ENCODE results near the gene ABLIM3. TPM values are rescaled to one million over a fixed set of nuclear protein-coding genes. Genes with fewer than 3 reads are reported as not detected.

The ABLIM3 gene
- total and polyA plus RNA-seq, 10 of the 15 experiments (the other 5 are each of a cell fraction or from before 2014, with no cell fraction given), result 0.03 TPM; not detected in 9

DNA sequence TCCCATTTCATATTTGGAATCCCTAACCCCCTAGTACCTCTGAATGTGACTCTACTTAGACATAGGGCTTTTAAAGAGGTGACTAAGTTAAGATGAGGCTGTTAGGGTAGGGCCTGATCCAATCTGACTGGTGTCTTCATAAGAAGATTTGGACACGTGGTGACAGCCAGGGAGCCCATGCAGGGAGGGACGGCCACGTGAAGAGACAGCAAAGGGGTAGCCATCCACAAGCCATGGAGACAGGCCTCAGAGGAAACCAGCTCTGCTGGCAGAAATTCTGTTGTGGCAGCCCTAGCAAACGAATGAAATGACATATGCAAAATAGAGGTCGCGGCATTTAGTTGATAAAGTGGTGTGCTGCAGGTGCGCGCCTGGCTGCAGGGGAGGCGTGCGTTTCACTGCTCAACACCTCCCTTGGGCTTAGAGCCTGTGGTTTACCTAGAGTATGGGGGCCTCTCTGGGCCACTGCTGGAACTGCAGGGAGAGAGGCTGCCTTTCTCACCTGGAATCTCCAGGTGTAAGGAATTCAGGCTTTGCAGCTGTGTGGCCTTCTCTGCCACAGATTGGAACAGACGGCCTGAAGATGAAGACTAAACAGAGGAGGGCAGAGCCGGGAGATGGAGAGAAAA, 123.3 kb downstream of the ABLIM3 start:
- intact Hi-C loops (cut with micrococcal nuclease; ENCODE audit: unreplicated experiment), result loop anchor here (5.0 kb wide), 2 partner anchors 122 to 522 kb away; partner anchors contain the start of gene ABLIM3
- ChIA-PET CTCF (interaction anchor here (0.6 to 1.5 kb wide), 5 partner anchors 19 to 135 kb away, joined by 3 read pairs; no protein-coding TSS in a partner anchor), POLR2A (no interaction called here), RAD21 (ENCODE audit: unreplicated experiment) (no interaction called here), SMC1A (ENCODE audit: uncharacterized antibody, unreplicated experiment) (interaction anchor here (0.7 kb wide), 1 partner anchor 15 kb away, joined by 3 read pairs; no protein-coding TSS in a partner anchor)
- Histone ChIP-seq H3K9me3 (replicated peaks; ENCODE audit: control insufficient read depth, insufficient read depth, low read length) (peaks cover 3% of the 10 kb centered on the region; the same call in 2 of the 3 replicates), H3K4me1 (ENCODE audit: control insufficient read depth, insufficient read depth, low read length) (no peaks in the 10 kb centered on the region), H3K79me2 (ENCODE audit: control insufficient read depth, insufficient read depth, low read length) (no peaks in the 10 kb centered on the region), H3K9ac (ENCODE audit: control insufficient read depth, insufficient read depth, low read length) (no peak overlapping the region), H2AFZ (ENCODE audit: control insufficient read depth, low read depth, low read length) (no peak overlapping the region), H3K4me3 (no peak overlapping the region), H3K36me3 (ENCODE audit: control insufficient read depth in 2 of 2, insufficient read depth in 2 of 2, low read length in 1 of 2) (no peaks in the 10 kb centered on the region), H3K4me2 (ENCODE audit: control insufficient read depth, insufficient read depth) (no peak overlapping the region), H3K27me3 (replicated peaks in 1 of 2; ENCODE audit: control insufficient read depth in 2 of 2, insufficient read depth in 2 of 2, low read length in 1 of 2) (no peaks in the 10 kb centered on the region; a peak in 1 of 4 replicates), H3K27ac (ENCODE audit: control insufficient read depth, insufficient read depth) (no peak overlapping the region), H4K20me1 (ENCODE audit: control insufficient read depth, insufficient read depth) (no peaks in the 10 kb centered on the region)
- in situ Hi-C loops (cut with MboI), result no loop called here
- DNase-seq (ENCODE audit: low read depth, low spot score), result no peak
- FAIRE-seq, result no peak
- ATAC-seq, result peak; percentile 80
- under 1% methylated on average over 12 of the region's 12 CpGs for WGBS (ENCODE audit: insufficient coverage, insufficient replicate concordance, low lambda C conversion rate, missing lambda C conversion rate)
- no TSS peak for BruUV-seq (replicated peaks)
- TF ChIP-seq RUNX3 (IDR thresholded peaks at IDR 0.05; ENCODE audit: low read length) (peak; percentile 41; the same call in 1 of the 2 replicates), CTCF (IDR thresholded peaks at IDR 0.05 in 2 of 3, conservative IDR thresholded peaks at IDR 0.05 in 1 of 3; ENCODE audit: control insufficient read depth in 2 of 3, extremely low read depth in 1 of 3, insufficient read depth in 1 of 3, low read depth in 3 of 3, low read length in 3 of 3) (peak; percentile 44 to 58 (median 45); a peak in 5 of 6 replicates), RAD21 (IDR thresholded peaks at IDR 0.05; ENCODE audit: insufficient read depth, low read depth, low read length) (peak; percentile 45), SP1 (IDR thresholded peaks at IDR 0.05; ENCODE audit: low read depth, low read length) (no peak), CHD4 (IDR thresholded peaks at IDR 0.05) (no peak), NR2C1 (IDR thresholded peaks at IDR 0.05) (no peak)
